HepG2 (cell line): ENCODE data around the gene LRP10. TPM values are rescaled to one million over a fixed set of nuclear protein-coding genes. Genes with fewer than 3 reads are reported as not detected.

Source experiments
- ATF6 ChIP-seq: sonication (generic); formaldehyde crosslinking; conservative IDR thresholded peaks from 2 replicates; pipeline ENCODE4 v1.4.0; 2020; ENCODE audit warnings: missing genetic modification reagents
- CBX5 ChIP-seq: sonication (generic); formaldehyde crosslinking; IDR thresholded peaks from 2 replicates; pipeline ENCODE4 v1.4.0; 2020; ENCODE audit warnings: missing genetic modification reagents, borderline replicate concordance
- CHCHD3 ChIP-seq: sonication (generic); formaldehyde crosslinking; IDR thresholded peaks from 2 replicates; pipeline ENCODE4 v1.8.0; 2022; ENCODE audit warnings: mild to moderate bottlenecking, missing genetic modification reagents, moderate library complexity
- EEA1 ChIP-seq: sonication (generic); formaldehyde crosslinking; IDR thresholded peaks from 2 replicates; pipeline ENCODE4 v1.5.1; 2020; ENCODE audit warnings: mild to moderate bottlenecking, missing genetic modification reagents, borderline replicate concordance
- ETV5 ChIP-seq: IDR thresholded peaks from 2 replicates; pipeline ENCODE4 v1.6.1; 2018; ENCODE audit warnings: missing biosample characterization, missing genetic modification reagents, inconsistent platforms, borderline replicate concordance
- GLI4 ChIP-seq: sonication (generic); formaldehyde crosslinking; IDR thresholded peaks from 2 replicates; pipeline ENCODE4 v1.5.1; 2020; ENCODE audit warnings: missing genetic modification reagents, mild to moderate bottlenecking, moderate library complexity, borderline replicate concordance
- HMGA1 ChIP-seq: sonication (generic); formaldehyde crosslinking; conservative IDR thresholded peaks from 2 replicates; pipeline ENCODE4 v1.4.0; 2020; ENCODE audit warnings: missing genetic modification reagents
- HOXA3 ChIP-seq: sonication (generic); formaldehyde crosslinking; IDR thresholded peaks from 2 replicates; pipeline ENCODE4 v1.5.0; 2020; ENCODE audit warnings: missing genetic modification reagents
- KDM1A ChIP-seq: IDR thresholded peaks from 2 replicates; pipeline ENCODE4 v1.6.1; 2016; ENCODE audit warnings: missing compliant biosample characterization
- KDM5B ChIP-seq: sonication (generic); formaldehyde crosslinking; IDR thresholded peaks from 2 replicates; pipeline ENCODE4 v1.4.0; 2020; ENCODE audit warnings: missing genetic modification reagents, mild to moderate bottlenecking, borderline replicate concordance
- NCOA2 ChIP-seq: sonication (generic); formaldehyde crosslinking; IDR thresholded peaks from 2 replicates; pipeline ENCODE4 v1.8.0; 2022; ENCODE audit warnings: inconsistent platforms
- NFKBIZ ChIP-seq: IDR thresholded peaks from 2 replicates; pipeline ENCODE4 v1.6.1; 2018; ENCODE audit warnings: missing genetic modification reagents, missing compliant biosample characterization
- SMAD3 ChIP-seq: sonication (generic); formaldehyde crosslinking; IDR thresholded peaks from 2 replicates; pipeline ENCODE4 v1.4.0; 2020; ENCODE audit warnings: missing genetic modification reagents
- TBX2 ChIP-seq: sonication (generic); formaldehyde crosslinking; IDR thresholded peaks from 2 replicates; pipeline ENCODE4 v1.5.0; 2020; ENCODE audit warnings: missing genetic modification reagents, mild to moderate bottlenecking, borderline replicate concordance
- TCF7L2 ChIP-seq: IDR thresholded peaks from 2 replicates; pipeline ENCODE4 v1.6.1; 2011; ENCODE audit warnings: mild to moderate bottlenecking, low read depth, low read length, moderate library complexity
- ZNF263 ChIP-seq: sonication (generic); formaldehyde crosslinking; IDR thresholded peaks from 2 replicates; pipeline ENCODE4 v1.4.0; 2020; ENCODE audit warnings: missing genetic modification reagents
- ZNF776 ChIP-seq: sonication (generic); formaldehyde crosslinking; IDR thresholded peaks from 2 replicates; pipeline ENCODE4 v1.4.0; 2020; ENCODE audit warnings: mild to moderate bottlenecking, missing genetic modification reagents
- polyA plus RNA-seq, 8 experiments: library from polyadenylated mRNA; depleted of rRNA in 3 of 8; stranded (reverse) in 7 of 8; unstranded in 1 of 8; fragments of >200 nt; fragmentation: Illumina TruSeq in 4 of 8; extraction: Trizol in 4 of 8; gene quantifications; 2 replicates each; pipeline versions ENCODE4 v1.2.1 to v1.2.3, GENCODE V29; 2011 to 2016; ENCODE audit warnings: low read depth in 4 of 8, missing spikeins in 1 of 8, mixed read lengths in 1 of 8; ENCODE audit not compliant: insufficient read depth in 1 of 8
- total RNA-seq, 5 experiments: library from RNA; depleted of rRNA; stranded (reverse); fragments of >200 nt; fragmentation: Illumina TruSeq; extraction: Trizol; gene quantifications; 2 replicates each; pipeline ENCODE4 v1.2.3, GENCODE V29; 2016; ENCODE audit warnings: low read depth in 1 of 5
- TF ChIP-seq, protein P1 (sequence below): sonication (generic); formaldehyde crosslinking; IDR thresholded peaks from 2 replicates; pipeline ENCODE4 v1.5.1; 2020; ENCODE audit warnings: missing genetic modification reagents, mild to moderate bottlenecking, borderline replicate concordance
- TF ChIP-seq, protein P2 (sequence below): sonication (generic); formaldehyde crosslinking; IDR thresholded peaks from 2 replicates; pipeline ENCODE4 v1.4.0; 2020; ENCODE audit warnings: missing genetic modification reagents
- TF ChIP-seq, protein P3 (sequence below): sonication (generic); formaldehyde crosslinking; IDR thresholded peaks from 2 replicates; pipeline ENCODE4 v1.5.1; 2020; ENCODE audit warnings: mild to moderate bottlenecking, missing genetic modification reagents, moderate library complexity

The LRP10 gene
- total and polyA plus RNA-seq, 2 of the 13 experiments (the other 11 are each of a cell fraction or from before 2014, with no cell fraction given), result 16.9 to 45.2 TPM

- TF ChIP-seq ETV5, result no peak
- TF ChIP-seq, protein P1, sequence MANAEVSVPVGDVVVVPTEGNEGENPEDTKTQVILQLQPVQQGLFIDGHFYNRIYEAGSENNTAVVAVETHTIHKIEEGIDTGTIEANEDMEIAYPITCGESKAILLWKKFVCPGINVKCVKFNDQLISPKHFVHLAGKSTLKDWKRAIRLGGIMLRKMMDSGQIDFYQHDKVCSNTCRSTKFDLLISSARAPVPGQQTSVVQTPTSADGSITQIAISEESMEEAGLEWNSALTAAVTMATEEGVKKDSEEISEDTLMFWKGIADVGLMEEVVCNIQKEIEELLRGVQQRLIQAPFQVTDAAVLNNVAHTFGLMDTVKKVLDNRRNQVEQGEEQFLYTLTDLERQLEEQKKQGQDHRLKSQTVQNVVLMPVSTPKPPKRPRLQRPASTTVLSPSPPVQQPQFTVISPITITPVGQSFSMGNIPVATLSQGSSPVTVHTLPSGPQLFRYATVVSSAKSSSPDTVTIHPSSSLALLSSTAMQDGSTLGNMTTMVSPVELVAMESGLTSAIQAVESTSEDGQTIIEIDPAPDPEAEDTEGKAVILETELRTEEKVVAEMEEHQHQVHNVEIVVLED (CRISPR knock-in tag), result no peak
- TF ChIP-seq TBX2 (CRISPR knock-in tag), result no peak
- TF ChIP-seq GLI4 (CRISPR knock-in tag), result no peak
- no peak for TF ChIP-seq TCF7L2
- TF ChIP-seq ZNF776 (CRISPR knock-in tag), result peak; percentile 42; the same call in 1 of the 2 replicates
- TF ChIP-seq NCOA2 (CRISPR knock-in tag), result no peak
- no peak for TF ChIP-seq CBX5 (CRISPR knock-in tag)
- TF ChIP-seq CHCHD3, result 0 out of 2 replicates have a peak, but pooled peaks have one; percentile 45
- no peak for TF ChIP-seq SMAD3 (CRISPR knock-in tag)
- TF ChIP-seq HOXA3, result 0 out of 2 replicates have a peak, but pooled peaks have one; percentile 8
- no peak for TF ChIP-seq KDM1A (CRISPR knock-in tag)
- TF ChIP-seq HMGA1 (CRISPR knock-in tag), result no peak
- TF ChIP-seq, protein P2, sequence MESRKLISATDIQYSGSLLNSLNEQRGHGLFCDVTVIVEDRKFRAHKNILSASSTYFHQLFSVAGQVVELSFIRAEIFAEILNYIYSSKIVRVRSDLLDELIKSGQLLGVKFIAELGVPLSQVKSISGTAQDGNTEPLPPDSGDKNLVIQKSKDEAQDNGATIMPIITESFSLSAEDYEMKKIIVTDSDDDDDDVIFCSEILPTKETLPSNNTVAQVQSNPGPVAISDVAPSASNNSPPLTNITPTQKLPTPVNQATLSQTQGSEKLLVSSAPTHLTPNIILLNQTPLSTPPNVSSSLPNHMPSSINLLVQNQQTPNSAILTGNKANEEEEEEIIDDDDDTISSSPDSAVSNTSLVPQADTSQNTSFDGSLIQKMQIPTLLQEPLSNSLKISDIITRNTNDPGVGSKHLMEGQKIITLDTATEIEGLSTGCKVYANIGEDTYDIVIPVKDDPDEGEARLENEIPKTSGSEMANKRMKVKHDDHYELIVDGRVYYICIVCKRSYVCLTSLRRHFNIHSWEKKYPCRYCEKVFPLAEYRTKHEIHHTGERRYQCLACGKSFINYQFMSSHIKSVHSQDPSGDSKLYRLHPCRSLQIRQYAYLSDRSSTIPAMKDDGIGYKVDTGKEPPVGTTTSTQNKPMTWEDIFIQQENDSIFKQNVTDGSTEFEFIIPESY (CRISPR knock-in tag), result peak; percentile 36; the same call in 1 of the 2 replicates
- 0 out of 2 replicates have a peak, but pooled peaks have one; percentile 35 for TF ChIP-seq EEA1
- TF ChIP-seq, protein P3, sequence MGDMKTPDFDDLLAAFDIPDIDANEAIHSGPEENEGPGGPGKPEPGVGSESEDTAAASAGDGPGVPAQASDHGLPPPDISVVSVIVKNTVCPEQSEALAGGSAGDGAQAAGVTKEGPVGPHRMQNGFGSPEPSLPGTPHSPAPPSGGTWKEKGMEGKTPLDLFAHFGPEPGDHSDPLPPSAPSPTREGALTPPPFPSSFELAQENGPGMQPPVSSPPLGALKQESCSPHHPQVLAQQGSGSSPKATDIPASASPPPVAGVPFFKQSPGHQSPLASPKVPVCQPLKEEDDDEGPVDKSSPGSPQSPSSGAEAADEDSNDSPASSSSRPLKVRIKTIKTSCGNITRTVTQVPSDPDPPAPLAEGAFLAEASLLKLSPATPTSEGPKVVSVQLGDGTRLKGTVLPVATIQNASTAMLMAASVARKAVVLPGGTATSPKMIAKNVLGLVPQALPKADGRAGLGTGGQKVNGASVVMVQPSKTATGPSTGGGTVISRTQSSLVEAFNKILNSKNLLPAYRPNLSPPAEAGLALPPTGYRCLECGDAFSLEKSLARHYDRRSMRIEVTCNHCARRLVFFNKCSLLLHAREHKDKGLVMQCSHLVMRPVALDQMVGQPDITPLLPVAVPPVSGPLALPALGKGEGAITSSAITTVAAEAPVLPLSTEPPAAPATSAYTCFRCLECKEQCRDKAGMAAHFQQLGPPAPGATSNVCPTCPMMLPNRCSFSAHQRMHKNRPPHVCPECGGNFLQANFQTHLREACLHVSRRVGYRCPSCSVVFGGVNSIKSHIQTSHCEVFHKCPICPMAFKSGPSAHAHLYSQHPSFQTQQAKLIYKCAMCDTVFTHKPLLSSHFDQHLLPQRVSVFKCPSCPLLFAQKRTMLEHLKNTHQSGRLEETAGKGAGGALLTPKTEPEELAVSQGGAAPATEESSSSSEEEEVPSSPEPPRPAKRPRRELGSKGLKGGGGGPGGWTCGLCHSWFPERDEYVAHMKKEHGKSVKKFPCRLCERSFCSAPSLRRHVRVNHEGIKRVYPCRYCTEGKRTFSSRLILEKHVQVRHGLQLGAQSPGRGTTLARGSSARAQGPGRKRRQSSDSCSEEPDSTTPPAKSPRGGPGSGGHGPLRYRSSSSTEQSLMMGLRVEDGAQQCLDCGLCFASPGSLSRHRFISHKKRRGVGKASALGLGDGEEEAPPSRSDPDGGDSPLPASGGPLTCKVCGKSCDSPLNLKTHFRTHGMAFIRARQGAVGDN (CRISPR knock-in tag), result peak; percentile 37; the same call in 1 of the 2 replicates
- no peak for TF ChIP-seq ATF6
- TF ChIP-seq ZNF263 (CRISPR knock-in tag), result no peak
- no peak for TF ChIP-seq NFKBIZ (CRISPR knock-in tag)
- peak; percentile 51; the same call in 1 of the 2 replicates for TF ChIP-seq KDM5B (CRISPR knock-in tag)
These were observed 15.1 kb downstream of the LRP10 start (continued) for GRCh38 chr14:22886500-22887259.
